ENCODE results near the gene INPP5A. TPM values are rescaled to one million over a fixed set of nuclear protein-coding genes. Genes with fewer than 3 reads are reported as not detected.

Gene INPP5A
- polyA plus RNA-seq, 3 donors, result 7.4 to 25.0 (median 17.5) TPM

GRCh38 chr10:132515811-132516726 lies 21.5 kb upstream of the INPP5A start:
- 62 to 68% (median 67%) methylated on average over 19 of the region's 19 CpGs for WGBS, 3 donors
- no peak overlapping the region for H3K27ac ChIP-seq (ENCODE audit: low read depth, low read length)

- H3K27ac ChIP-seq (ENCODE audit: low read depth, low read length), result no peak overlapping the region
- WGBS, 3 donors, result 21 to 35% (median 27%) methylated on average over 34 to 37 of the region's 37 CpGs
These were observed 20.5 kb upstream of the INPP5A start for GRCh38 chr10:132516771-132517725.

DNA sequence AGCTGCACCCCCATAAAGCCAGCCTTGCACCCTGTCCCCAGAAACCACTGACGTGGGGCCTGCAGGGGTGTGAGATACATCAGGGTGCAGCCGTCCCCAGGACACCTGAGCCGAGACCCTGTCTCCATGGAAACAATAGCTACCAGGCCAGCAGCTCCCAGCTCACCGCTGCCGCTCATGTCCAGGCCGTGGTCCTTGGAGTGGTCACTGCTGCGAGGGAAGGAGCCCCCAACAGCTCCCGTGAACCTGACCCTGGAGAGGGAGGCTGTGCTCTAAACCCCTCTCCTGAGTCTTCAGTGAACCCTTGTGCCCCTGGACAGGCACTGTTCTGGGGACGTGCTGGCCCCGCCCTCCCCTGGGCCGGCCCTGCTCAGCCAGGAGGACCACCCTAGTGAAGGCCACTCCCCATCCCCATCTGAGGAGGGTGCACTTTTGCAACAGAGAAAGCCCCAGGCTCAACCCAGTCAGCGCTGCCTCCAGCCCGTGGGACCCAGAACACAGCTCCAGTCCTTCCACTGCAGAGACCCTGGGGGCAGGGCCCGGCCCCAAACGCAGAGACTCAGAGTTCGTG lies 19.6 kb upstream of the INPP5A start:
- H3K27ac ChIP-seq (ENCODE audit: low read depth, low read length), result no peak overlapping the region
- WGBS, 3 donors, result 52 to 65% (median 52%) methylated on average over 16 of the region's 16 CpGs

DNA sequence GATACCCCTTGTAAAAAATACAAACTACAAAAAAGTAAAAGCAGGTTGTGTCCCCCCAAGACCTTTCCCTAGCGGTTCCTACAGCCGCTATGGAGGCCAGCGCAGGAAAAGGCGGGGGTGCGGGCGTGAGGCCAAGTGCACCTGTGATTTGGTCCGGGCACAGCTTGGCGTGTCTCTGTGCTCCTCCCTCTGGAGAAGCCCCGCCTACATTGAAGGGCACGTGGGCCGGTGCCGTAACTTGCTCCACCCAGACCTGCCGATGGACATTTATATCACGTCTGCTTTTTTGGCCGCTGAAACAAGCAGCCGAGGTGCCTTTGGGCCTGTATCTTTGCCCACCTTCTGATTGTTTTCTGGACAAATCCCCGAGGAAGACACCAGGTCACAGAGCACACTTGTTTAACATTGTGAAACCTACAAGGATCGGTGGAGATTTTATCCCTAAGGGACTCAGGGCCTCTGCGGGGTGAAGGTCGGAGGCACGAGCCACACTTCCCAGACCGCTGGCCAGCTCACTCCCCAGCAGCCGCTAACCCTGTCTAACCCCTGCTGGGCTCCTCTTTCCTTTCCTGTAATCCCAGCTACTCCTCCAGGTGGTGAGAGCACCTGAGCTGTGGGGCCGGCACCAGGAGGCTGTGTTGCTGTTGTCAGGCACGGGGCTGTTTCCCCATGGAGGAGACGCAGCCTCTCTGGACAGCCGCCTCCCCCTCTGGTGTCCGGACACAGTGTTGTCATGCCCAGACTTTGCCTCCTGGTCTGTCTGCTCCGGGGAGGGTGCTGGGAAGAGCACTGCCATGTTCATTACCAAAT lies 18.8 kb upstream of the INPP5A start:
- no peak overlapping the region for H3K27ac ChIP-seq (ENCODE audit: low read depth, low read length)
- 38 to 53% (median 42%) methylated on average over 29 of the region's 29 CpGs for WGBS, 3 donors

- H3K27ac ChIP-seq (ENCODE audit: low read depth, low read length), result no peak overlapping the region
- WGBS, 3 donors, result 66 to 79% (median 67%) methylated on average over 29 to 30 of the region's 30 CpGs
These were observed 18.0 kb upstream of the INPP5A start for GRCh38 chr10:132519382-132520176.

DNA sequence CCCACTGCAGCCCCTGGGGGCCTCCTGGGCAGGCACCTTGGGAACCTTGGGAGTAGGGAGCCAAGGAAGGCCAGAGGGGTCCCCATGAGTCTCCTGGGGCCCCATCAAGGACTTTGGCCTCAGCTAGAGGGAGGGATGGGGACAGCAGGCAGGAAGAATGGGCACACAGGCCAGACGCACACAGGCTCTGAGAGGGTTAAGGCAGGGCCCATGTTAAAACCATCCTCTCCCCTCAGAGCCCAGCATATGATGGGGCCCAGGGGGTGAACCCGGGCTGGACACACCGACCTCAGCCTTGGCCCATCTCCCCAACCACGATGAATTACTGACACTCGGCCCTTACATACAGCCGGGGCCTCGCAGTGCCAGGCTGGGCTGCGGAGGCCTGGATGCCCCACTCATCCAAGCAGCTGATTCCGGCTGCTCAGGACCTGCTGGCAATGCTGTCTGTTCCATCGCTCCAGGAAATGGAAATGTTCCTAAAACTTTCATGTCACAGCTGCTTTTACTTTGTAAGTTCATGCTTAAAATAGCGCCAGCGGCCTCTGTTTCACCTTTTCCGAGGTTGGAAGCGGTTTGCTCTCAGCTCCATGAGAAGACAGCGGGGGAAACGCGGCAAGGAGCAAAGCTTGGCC lies 17.3 kb upstream of the INPP5A start:
- no peak overlapping the region for H3K27ac ChIP-seq (ENCODE audit: low read depth, low read length)
- WGBS, 3 donors, result 46 to 77% (median 60%) methylated on average over 17 of the region's 17 CpGs

- H3K27ac ChIP-seq (ENCODE audit: low read depth, low read length), result no peak overlapping the region
- WGBS, 3 donors, result 84 to 91% (median 87%) methylated on average over 14 of the region's 14 CpGs
These were observed 16.5 kb upstream of the INPP5A start for GRCh38 chr10:132521041-132521465.

GRCh38 chr10:132521466-132522102 lies 16.0 kb upstream of the INPP5A start:
- 94 to 96% (median 95%) methylated on average over 19 of the region's 19 CpGs for WGBS, 3 donors
- H3K27ac ChIP-seq (ENCODE audit: low read depth, low read length), result no peak overlapping the region

DNA sequence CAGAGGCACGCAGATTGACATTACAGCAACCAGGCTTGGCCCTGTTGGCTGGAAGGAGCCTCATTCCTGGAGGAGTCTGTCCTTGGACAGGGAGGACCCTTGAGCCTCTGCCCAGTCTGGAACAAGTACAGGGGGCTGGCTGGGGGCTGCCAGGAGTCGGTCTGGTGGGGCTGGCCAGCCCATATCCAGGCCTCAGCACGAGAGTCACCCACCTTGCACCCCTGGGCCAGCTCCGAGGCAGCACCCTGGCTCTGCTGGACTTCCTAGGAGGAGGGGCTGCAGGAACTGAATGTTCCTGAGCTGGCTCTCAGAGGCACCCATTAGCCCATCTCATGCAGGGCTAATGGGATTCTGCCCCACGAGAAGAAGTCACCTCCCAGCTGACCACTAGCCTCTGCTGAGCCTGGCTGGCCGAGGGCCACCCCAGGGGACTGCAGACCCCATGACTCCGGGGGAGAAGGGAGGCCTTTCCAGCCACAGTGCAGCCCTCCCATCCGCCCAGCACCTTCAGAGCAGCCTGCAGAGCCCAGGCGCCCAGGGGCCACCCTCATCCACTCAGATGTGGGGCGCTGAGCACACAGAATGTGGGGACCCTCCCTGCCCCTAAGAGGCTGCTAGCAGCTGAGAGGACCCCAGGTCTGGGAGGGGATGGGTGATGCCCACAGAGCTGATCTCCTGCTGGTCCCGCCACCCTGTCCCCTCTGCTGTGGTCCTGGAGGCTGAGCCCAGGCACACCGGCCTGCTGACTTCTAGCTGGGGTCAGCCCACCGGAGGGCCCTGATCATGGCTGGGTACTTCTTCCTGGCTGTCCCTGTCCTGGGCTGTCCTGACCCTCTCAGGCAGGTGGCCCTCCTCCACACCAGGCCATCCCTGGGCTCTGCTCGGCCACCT lies 14.8 kb upstream of the INPP5A start:
- 85 to 89% (median 89%) methylated on average over 13 to 14 of the region's 14 CpGs for WGBS, 3 donors
- no peak overlapping the region for H3K27ac ChIP-seq (ENCODE audit: low read depth, low read length)

- H3K27ac ChIP-seq (ENCODE audit: low read depth, low read length), result no peak overlapping the region
- whole genome bisulfite sequencing, 3 donors, result 91 to 93% (median 91%) methylated on average over 15 of the region's 15 CpGs
These were observed 13.8 kb upstream of the INPP5A start for GRCh38 chr10:132523561-132524442.

GRCh38 chr10:132524443-132525285 lies 12.9 kb upstream of the INPP5A start:
- WGBS, 3 donors, result 94 to 95% (median 95%) methylated on average over 23 of the region's 23 CpGs

DNA sequence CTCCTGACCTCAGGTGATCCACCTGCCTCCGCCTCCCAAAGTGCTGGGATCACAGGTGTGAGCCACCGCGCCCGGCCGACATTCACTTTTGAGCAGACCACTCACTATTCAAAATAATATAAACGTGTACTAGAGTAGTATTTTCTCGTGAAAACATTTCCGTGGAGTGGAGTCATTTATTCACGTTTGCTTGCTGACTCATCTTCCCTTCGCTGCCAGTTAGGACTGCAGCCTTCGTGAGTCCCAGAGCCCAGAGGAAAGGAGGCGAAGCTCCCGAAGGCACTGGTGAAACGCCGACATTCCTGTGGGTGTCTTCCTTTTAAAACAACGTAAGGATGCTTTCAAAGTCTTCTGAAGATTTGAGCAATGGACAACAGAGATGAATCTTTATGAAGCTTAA lies 10.9 kb upstream of the INPP5A start:
- no peak overlapping the region for H3K27ac ChIP-seq (ENCODE audit: low read depth, low read length)
- WGBS, 3 donors, result 72 to 86% (median 82%) methylated on average over 16 of the region's 16 CpGs

More at GRCh38 chr10:132524443-132525285, 12.9 kb upstream of the INPP5A start:
- H3K27ac ChIP-seq (ENCODE audit: low read depth, low read length), result no peak overlapping the region

DNA sequence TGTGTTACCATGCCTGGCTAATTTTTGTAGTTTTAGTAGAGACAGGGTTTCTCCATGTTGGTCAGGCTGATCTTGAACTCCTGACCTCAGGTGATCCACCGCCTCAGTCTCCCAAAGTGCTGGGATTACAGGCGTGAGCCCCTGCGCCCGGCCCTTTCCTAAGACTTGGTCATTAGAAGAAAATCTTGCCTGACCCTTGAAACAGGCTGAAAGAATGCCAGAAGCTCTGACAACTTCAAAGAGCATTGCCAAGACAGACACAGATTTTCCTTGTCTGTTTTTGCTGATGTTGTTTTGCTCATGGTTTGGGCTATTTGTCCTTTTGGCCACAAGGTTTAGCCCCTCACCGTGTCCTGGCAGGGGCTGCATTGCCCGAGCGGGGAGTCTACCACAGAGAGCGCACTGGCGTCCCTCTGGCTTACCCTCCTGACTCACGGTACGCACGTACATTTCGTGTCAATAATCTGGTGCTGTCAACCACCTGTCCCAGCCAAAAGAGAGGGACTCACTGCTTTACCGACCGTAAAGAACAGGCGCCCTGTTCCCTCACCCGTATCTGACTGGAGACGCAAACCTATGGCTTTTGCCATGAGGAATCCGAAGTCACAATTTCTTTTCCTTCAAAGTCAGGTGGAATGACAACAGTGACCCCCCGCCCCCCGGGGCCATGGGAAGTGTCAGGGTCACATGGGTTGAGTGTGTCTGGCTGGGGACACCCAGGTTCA lies 10.1 kb upstream of the INPP5A start:
- 67 to 79% (median 79%) methylated on average over 21 of the region's 21 CpGs for WGBS, 3 donors
- no peak overlapping the region for H3K27ac ChIP-seq (ENCODE audit: low read depth, low read length)
